ENCODE data around the gene INPP4B.

DNA sequence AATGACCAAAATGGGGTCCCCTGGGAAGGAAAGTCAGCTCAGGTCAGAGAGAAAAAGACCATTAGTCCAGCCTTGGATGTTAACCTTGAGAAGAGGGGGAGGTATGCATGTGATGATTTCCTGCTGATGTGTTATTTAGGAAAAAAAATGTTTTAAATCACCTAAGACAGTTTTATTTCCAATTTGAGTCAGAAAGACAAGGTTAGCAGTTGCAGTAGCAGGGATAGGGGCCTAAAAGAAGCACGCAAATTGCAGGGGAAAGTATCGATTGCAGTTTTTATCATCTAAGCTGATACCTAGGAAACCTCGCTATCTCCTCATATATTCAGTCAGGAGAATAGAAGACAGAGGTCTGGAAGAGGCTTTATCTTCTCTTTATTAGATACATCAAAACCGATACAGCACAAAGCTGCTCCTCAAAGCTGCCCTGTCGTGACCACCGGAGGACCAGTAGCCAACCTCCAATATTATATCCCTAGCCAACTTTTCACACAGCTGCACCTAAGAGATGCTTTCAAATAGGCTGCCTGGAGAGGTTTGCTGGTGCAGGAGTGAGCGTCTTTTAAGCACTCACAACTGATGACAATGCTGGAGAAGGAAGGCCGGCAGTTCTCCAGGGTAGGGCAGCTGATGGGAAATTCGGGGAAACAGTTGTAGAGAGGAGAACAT is 289.4 kb downstream of the INPP4B start:
- TF ChIP-seq, protein P1, sequence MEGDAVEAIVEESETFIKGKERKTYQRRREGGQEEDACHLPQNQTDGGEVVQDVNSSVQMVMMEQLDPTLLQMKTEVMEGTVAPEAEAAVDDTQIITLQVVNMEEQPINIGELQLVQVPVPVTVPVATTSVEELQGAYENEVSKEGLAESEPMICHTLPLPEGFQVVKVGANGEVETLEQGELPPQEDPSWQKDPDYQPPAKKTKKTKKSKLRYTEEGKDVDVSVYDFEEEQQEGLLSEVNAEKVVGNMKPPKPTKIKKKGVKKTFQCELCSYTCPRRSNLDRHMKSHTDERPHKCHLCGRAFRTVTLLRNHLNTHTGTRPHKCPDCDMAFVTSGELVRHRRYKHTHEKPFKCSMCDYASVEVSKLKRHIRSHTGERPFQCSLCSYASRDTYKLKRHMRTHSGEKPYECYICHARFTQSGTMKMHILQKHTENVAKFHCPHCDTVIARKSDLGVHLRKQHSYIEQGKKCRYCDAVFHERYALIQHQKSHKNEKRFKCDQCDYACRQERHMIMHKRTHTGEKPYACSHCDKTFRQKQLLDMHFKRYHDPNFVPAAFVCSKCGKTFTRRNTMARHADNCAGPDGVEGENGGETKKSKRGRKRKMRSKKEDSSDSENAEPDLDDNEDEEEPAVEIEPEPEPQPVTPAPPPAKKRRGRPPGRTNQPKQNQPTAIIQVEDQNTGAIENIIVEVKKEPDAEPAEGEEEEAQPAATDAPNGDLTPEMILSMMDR (IDR thresholded peaks at IDR 0.05): no peak
- TF ChIP-seq POLR2A (IDR thresholded peaks at IDR 0.05): no peak

All from uterus (tissue), 2 donors.